Tibial nerve (tissue), 4 donors: ENCODE results near the gene PWWP2B. TPM values are rescaled to one million over a fixed set of nuclear protein-coding genes. Genes with fewer than 3 reads are reported as not detected.
A peak's percentile ranks its signal among the peaks of the same experiment; 100 is the strongest.

Experiments used
- DNase-seq, 2 donors: peaks; one replicate each; pipeline ENCODE4 v3.0.0-alpha.2; 2019; ENCODE audit warnings: low spot score in 2 of 2
- H3K27ac ChIP-seq, 4 donors: fragments of 200-600 bp; sonication (generic) in 3 of 4; one replicate each; pipeline ENCODE4 v1.5.1; 2017 to 2019; ENCODE audit warnings: mild to moderate bottlenecking in 1 of 4
- H3K27me3 ChIP-seq, 2 donors: fragments of 200-600 bp; sonication (generic) in 1 of 2; one replicate each; pipeline versions ENCODE4 v1.5.1 to v1.6.0; 2017 to 2019
- H3K36me3 ChIP-seq, 3 donors: fragments of 200-600 bp; sonication (generic); one replicate each; pipeline ENCODE4 v1.5.1; 2018 to 2019
- H3K4me1 ChIP-seq, 4 donors: fragments of 200-600 bp; sonication (generic) in 3 of 4; one replicate each; pipeline ENCODE4 v1.5.1; 2017 to 2019
- H3K4me3 ChIP-seq, 4 donors: fragments of 200-600 bp; sonication (generic) in 3 of 4; one replicate each; pipeline ENCODE4 v1.5.1; 2017 to 2019; ENCODE audit warnings: mild to moderate bottlenecking in 1 of 4, moderate library complexity in 1 of 4
- H3K9me3 ChIP-seq, 4 donors: fragments of 200-600 bp; sonication (generic) in 3 of 4; one replicate each; pipeline ENCODE4 v1.5.1; 2017 to 2019
- EP300 ChIP-seq, 2 donors: sonication (generic); formaldehyde crosslinking; IDR thresholded peaks; one replicate each; pipeline ENCODE4 v1.6.1; 2017; ENCODE audit warnings: antibody characterized with exemption in 2 of 2, mild to moderate bottlenecking in 1 of 2
- POLR2A ChIP-seq, 2 donors: fragments of 450-650 bp; IDR thresholded peaks; one replicate each; pipeline ENCODE4 v1.6.1; 2017; ENCODE audit warnings: antibody characterized with exemption in 2 of 2, mild to moderate bottlenecking in 2 of 2, moderate library complexity in 2 of 2
- WGBS, 2 donors: methylation state at CpG; one replicate each; pipeline ENCODE4 v1.1.5; 2018; 5-methylcytosine and 5-hydroxymethylcytosine counted together
- total RNA-seq, 4 donors: library from RNA; depleted of rRNA; stranded (reverse); fragments of >200 nt; gene quantifications; one replicate each; pipeline ENCODE4 v1.1.0, GENCODE V29; 2016
- TF ChIP-seq, protein P1 (sequence below), 5 experiments: fragments of 200-600 bp in 3 of 5; fragments of 450-650 bp in 2 of 5; sonication (generic) in 3 of 5; IDR thresholded peaks; one replicate each; pipeline ENCODE4 v1.5.1; 2016 to 2019; ENCODE audit warnings: antibody characterized with exemption in 5 of 5, mild to moderate bottlenecking in 3 of 5, moderate library complexity in 2 of 5

The PWWP2B gene
- total RNA-seq, 4 donors from 2014 or later = 12.6 to 23.7 (median 15.1) TPM

GRCh38 chr10:132395704-132396493, 1.1 kb upstream of the PWWP2B start:
- DNase-seq = peak in 1 of 2 donors; percentile 48
- Histone ChIP-seq H3K9me3 (no peaks in the 10 kb centered on the region), H3K27me3 (no peaks in the 10 kb centered on the region), H3K4me1 (peaks cover 0 to 45% (median 25%) of the 10 kb centered on the region in 4 donors), H3K4me3 (peak overlapping the region; percentile 35 to 97 (median 56)), H3K27ac (peak overlapping the region; percentile 91 to 98 (median 97)), H3K36me3 (no peaks in the 10 kb centered on the region)
- TF ChIP-seq, protein P1, sequence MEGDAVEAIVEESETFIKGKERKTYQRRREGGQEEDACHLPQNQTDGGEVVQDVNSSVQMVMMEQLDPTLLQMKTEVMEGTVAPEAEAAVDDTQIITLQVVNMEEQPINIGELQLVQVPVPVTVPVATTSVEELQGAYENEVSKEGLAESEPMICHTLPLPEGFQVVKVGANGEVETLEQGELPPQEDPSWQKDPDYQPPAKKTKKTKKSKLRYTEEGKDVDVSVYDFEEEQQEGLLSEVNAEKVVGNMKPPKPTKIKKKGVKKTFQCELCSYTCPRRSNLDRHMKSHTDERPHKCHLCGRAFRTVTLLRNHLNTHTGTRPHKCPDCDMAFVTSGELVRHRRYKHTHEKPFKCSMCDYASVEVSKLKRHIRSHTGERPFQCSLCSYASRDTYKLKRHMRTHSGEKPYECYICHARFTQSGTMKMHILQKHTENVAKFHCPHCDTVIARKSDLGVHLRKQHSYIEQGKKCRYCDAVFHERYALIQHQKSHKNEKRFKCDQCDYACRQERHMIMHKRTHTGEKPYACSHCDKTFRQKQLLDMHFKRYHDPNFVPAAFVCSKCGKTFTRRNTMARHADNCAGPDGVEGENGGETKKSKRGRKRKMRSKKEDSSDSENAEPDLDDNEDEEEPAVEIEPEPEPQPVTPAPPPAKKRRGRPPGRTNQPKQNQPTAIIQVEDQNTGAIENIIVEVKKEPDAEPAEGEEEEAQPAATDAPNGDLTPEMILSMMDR (IDR thresholded peaks at IDR 0.05) = no peak
- TF ChIP-seq POLR2A (IDR thresholded peaks at IDR 0.05) = peak; percentile 19 to 59
- TF ChIP-seq EP300 (IDR thresholded peaks at IDR 0.05) = peak in 1 of 2 donors; percentile 45
- WGBS, 2 donors = 0 to 52% methylated on average over 2 to 12 of the region's 71 CpGs

DNA sequence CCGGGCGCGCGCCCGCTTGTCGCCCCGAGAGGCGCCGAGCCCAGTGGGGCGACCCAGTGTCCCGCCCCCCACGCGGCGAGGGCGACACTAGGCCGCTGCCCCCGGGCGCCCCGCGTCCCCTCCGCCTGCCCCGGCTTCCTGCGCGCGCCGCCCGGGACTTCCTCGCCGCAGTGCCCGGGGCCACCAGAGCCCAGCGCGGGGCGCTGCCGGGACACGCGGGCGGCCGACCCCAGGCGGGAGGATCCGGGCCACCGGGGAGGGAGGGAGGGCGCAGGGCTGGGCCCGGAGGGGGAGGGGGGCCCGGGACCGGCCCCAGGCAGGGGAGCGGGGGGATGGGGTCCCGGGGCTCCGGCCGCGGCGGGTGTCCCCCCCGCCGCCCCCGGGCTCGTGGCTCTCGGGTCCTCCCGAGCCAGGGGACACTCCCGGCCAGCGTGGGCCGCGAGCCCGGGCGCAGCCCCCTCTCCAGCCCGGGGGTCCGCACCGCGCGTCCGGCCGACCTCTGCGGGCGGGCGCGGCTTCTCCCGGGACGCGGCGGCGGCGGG, 435 bp upstream of the PWWP2B start:
- H3K36me3 ChIP-seq = no peaks in the 10 kb centered on the region
- H3K4me1 ChIP-seq = peaks cover 0 to 52% (median 28%) of the 10 kb centered on the region in 4 donors
- no CpG with 5 or more reads among the region's 80 CpGs for WGBS, 2 donors
- TF ChIP-seq, protein P1 (IDR thresholded peaks at IDR 0.05) = peak; percentile 48 to 76 (median 70)
- no peak for TF ChIP-seq POLR2A (IDR thresholded peaks at IDR 0.05)
- no peak for DNase-seq
- no peaks in the 10 kb centered on the region for H3K27me3 ChIP-seq
- peak overlapping the region; percentile 35 to 97 (median 56) for H3K4me3 ChIP-seq
- H3K27ac ChIP-seq = peak overlapping the region; percentile 91 to 98 (median 97)
- H3K9me3 ChIP-seq = no peaks in the 10 kb centered on the region

- TF ChIP-seq EP300 (IDR thresholded peaks at IDR 0.05) (no peak), POLR2A (IDR thresholded peaks at IDR 0.05) (no peak)
- TF ChIP-seq, protein P1 (IDR thresholded peaks at IDR 0.05) = no peak
- WGBS, 2 donors = 31 to 32% methylated on average over 38 to 39 of the region's 40 CpGs
- no peak for DNase-seq
- H3K36me3 ChIP-seq = no peaks in the 10 kb centered on the region
- no peaks in the 10 kb centered on the region for H3K27me3 ChIP-seq
- peak overlapping the region; percentile 90 to 97 (median 96) for H3K27ac ChIP-seq
- no peaks in the 10 kb centered on the region for H3K9me3 ChIP-seq
- H3K4me1 ChIP-seq = peaks cover 0 to 61% (median 30%) of the 10 kb centered on the region in 4 donors
- peak overlapping the region; percentile 73 to 97 (median 96) for H3K4me3 ChIP-seq
These were observed 918 bp downstream of the PWWP2B start for GRCh38 chr10:132397671-132398565.

GRCh38 chr10:132398566-132398991, 1.6 kb downstream of the PWWP2B start:
- H3K4me3 ChIP-seq = peak overlapping the region in 3 of 4 donors; percentile 73 to 97 (median 96)
- peaks cover 0 to 61% (median 30%) of the 10 kb centered on the region in 4 donors for H3K4me1 ChIP-seq
- 87 to 92% methylated on average over 11 to 12 of the region's 13 CpGs for WGBS, 2 donors
- no peak for TF ChIP-seq EP300 (IDR thresholded peaks at IDR 0.05)
- TF ChIP-seq, protein P1 (IDR thresholded peaks at IDR 0.05) = no peak
- no peak for TF ChIP-seq POLR2A (IDR thresholded peaks at IDR 0.05)
- H3K9me3 ChIP-seq = no peaks in the 10 kb centered on the region
- H3K27me3 ChIP-seq = no peaks in the 10 kb centered on the region
- peaks cover 0 to under 1% (median 0%) of the 10 kb centered on the region in 3 donors for H3K36me3 ChIP-seq
- peak overlapping the region in 2 of 4 donors; percentile 96 to 97 for H3K27ac ChIP-seq
- DNase-seq = no peak
